PC-9 (cell line): ENCODE results near the gene OR2G3.

Source experiments
- EZH2 ChIP-seq: fragments of 200-600 bp; sonication (generic); IDR thresholded peaks from 2 replicates; pipeline ENCODE4 v1.8.0; 2017; ENCODE audit warnings: antibody characterized with exemption, low read depth
- TF ChIP-seq, protein P1 (sequence below): fragments of 200-600 bp; sonication (generic); conservative IDR thresholded peaks from 2 replicates; pipeline ENCODE4 v1.6.1; 2017; ENCODE audit warnings: mixed run types, antibody characterized with exemption, mild to moderate bottlenecking, moderate library complexity

DNA sequence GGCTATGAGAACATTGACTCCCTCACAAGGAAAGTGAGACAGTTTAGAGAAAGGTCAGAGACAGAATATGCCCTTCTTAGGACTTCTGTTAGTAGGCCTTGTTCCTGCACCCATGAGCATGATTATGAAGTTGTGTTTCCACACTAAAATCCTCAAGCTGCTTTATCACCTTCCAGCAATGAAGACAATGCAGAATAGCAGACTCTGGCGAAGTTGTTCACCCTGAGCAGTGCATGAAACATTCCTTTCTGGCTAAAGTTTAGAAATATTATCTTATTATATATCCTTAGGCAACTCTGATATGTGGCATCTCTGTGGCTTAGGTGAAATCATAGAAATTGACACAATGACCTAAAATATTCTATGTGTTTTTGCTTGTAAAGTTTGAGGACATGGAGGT lies 31.1 kb upstream of the OR2G3 start:
- TF ChIP-seq, protein P1, sequence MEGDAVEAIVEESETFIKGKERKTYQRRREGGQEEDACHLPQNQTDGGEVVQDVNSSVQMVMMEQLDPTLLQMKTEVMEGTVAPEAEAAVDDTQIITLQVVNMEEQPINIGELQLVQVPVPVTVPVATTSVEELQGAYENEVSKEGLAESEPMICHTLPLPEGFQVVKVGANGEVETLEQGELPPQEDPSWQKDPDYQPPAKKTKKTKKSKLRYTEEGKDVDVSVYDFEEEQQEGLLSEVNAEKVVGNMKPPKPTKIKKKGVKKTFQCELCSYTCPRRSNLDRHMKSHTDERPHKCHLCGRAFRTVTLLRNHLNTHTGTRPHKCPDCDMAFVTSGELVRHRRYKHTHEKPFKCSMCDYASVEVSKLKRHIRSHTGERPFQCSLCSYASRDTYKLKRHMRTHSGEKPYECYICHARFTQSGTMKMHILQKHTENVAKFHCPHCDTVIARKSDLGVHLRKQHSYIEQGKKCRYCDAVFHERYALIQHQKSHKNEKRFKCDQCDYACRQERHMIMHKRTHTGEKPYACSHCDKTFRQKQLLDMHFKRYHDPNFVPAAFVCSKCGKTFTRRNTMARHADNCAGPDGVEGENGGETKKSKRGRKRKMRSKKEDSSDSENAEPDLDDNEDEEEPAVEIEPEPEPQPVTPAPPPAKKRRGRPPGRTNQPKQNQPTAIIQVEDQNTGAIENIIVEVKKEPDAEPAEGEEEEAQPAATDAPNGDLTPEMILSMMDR, result no peak
- TF ChIP-seq EZH2, result no peak
